ENCODE data around the gene TSPAN31.

DNA sequence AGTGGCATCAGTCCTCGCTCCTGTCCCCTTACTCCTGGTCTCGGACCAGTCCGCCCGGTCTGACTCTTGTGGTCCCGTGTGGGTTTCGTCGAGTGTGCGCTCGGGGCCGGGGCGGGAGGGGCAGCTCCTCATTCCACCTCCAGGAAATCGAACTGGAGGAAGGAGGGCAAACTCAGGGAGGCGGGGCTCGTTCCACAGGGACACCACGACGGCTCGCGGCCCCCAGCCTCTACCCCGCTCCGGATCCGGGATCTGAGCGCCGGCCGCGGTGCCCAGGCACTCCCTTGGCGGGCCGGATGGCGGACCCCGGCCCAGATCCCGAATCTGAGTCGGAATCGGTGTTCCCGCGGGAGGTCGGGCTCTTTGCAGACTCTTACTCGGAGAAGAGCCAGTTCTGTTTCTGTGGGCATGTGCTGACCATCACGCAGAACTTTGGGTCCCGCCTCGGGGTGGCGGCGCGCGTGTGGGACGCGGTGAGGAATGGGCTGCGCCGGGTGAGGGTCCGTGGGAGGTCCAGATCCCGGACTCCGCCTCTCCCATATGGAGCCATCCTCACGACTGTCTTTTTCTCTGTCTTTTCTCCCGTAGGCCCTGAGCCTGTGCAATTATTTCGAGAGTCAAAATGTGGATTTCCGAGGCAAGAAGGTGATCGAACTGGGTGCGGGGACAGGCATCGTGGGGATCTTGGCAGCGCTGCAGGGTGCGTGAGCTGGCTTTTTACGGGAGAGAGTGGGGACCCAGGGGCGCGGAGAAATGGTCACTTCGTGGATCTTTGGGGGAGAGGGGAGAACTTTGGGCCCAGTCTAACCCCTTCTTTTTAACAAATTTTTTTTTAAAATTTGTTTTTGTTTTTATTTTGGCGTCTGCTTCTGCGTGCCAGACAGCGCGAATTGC is 27.8 kb downstream of the TSPAN31 start, which contains the start of gene EEF1AKMT3:
- TF ChIP-seq EP300 (IDR thresholded peaks at IDR 0.05; ENCODE audit: borderline replicate concordance in 1 of 2, low read depth in 2 of 2, low read length in 2 of 2) (no peak), SUZ12 (IDR thresholded peaks at IDR 0.05; ENCODE audit: low read length) (peak; percentile 33; the same call in 1 of the 2 replicates), EZH2 (IDR thresholded peaks at IDR 0.05; ENCODE audit: low read depth, low read length, severe bottlenecking) (no peak), TAF1 (IDR thresholded peaks at IDR 0.05; ENCODE audit: low read depth, low read length) (0 out of 2 replicates have a peak, but pooled peaks have one; percentile 25)
- TF ChIP-seq, protein P1, sequence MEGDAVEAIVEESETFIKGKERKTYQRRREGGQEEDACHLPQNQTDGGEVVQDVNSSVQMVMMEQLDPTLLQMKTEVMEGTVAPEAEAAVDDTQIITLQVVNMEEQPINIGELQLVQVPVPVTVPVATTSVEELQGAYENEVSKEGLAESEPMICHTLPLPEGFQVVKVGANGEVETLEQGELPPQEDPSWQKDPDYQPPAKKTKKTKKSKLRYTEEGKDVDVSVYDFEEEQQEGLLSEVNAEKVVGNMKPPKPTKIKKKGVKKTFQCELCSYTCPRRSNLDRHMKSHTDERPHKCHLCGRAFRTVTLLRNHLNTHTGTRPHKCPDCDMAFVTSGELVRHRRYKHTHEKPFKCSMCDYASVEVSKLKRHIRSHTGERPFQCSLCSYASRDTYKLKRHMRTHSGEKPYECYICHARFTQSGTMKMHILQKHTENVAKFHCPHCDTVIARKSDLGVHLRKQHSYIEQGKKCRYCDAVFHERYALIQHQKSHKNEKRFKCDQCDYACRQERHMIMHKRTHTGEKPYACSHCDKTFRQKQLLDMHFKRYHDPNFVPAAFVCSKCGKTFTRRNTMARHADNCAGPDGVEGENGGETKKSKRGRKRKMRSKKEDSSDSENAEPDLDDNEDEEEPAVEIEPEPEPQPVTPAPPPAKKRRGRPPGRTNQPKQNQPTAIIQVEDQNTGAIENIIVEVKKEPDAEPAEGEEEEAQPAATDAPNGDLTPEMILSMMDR (IDR thresholded peaks at IDR 0.05; ENCODE audit: control extremely low read depth in 1 of 3, insufficient read depth in 1 of 3, low read depth in 1 of 3, low read length in 3 of 3) = no peak
- TF ChIP-seq, protein P2, sequence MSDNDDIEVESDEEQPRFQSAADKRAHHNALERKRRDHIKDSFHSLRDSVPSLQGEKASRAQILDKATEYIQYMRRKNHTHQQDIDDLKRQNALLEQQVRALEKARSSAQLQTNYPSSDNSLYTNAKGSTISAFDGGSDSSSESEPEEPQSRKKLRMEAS (IDR thresholded peaks at IDR 0.05) = no peak

All from H1 (cell line).